HG03558 (cell line): ENCODE data around the gene LGMN.
"Not testable (repeated sequence)": the region's sequence is repeated elsewhere in the genome, so short reads cannot be mapped to it uniquely, and the experiment has no call there.

Source experiments
- ATAC-seq: cut with Tn5 transposase; IDR thresholded peaks from one replicate; pipeline ENCODE4 v1.9.1; 2021; ENCODE audit warnings: moderate number of reproducible peaks; ENCODE audit not compliant: unreplicated experiment; ENCODE audit errors: extremely low read depth

LGMN gene

GRCh38 chr14:92763666-92764631, 15.5 kb upstream of the LGMN start:
- ATAC-seq: not testable (repeated sequence)

GRCh38 chr14:92760524-92760805, 12.0 kb upstream of the LGMN start:
- no peak for ATAC-seq

- ATAC-seq: no peak
Observed at GRCh38 chr14:92759679-92760523, 11.5 kb upstream of the LGMN start.

- no peak for ATAC-seq
Observed at GRCh38 chr14:92759300-92759678, 10.9 kb upstream of the LGMN start.

GRCh38 chr14:92756446-92756845, 8.0 kb upstream of the LGMN start:
- ATAC-seq: no peak

GRCh38 chr14:92755495-92755894, 7.1 kb upstream of the LGMN start:
- no peak for ATAC-seq

GRCh38 chr14:92754966-92755365, 6.5 kb upstream of the LGMN start:
- ATAC-seq: no peak

- no peak for ATAC-seq
Observed at GRCh38 chr14:92753250-92753649, 4.8 kb upstream of the LGMN start.

GRCh38 chr14:92751819-92752218, 3.4 kb upstream of the LGMN start:
- no peak for ATAC-seq

- ATAC-seq: no peak
Observed at GRCh38 chr14:92750994-92751400, 2.6 kb upstream of the LGMN start.

- not testable (repeated sequence) for ATAC-seq
Observed at GRCh38 chr14:92750222-92750728, 1.8 kb upstream of the LGMN start.

GRCh38 chr14:92747701-92748258, 647 bp downstream of the LGMN start:
- ATAC-seq: no peak

- ATAC-seq: no peak
Observed at GRCh38 chr14:92744198-92744597, 4.2 kb downstream of the LGMN start.

- no peak for ATAC-seq
Observed at GRCh38 chr14:92740440-92740839, 8.0 kb downstream of the LGMN start.

- ATAC-seq: no peak
Observed at GRCh38 chr14:92737619-92738188, 10.7 kb downstream of the LGMN start.

- ATAC-seq: no peak
Observed at GRCh38 chr14:92737206-92737605, 11.2 kb downstream of the LGMN start.

GRCh38 chr14:92735344-92735743, 13.1 kb downstream of the LGMN start:
- no peak for ATAC-seq

GRCh38 chr14:92734618-92735017, 13.8 kb downstream of the LGMN start:
- ATAC-seq: no peak

GRCh38 chr14:92733007-92733406, 15.4 kb downstream of the LGMN start:
- ATAC-seq: no peak

- no peak for ATAC-seq
Observed at GRCh38 chr14:92731622-92732115, 16.8 kb downstream of the LGMN start.
